HG02938 (cell line): ENCODE measurements around the gene MS4A10.
"Not testable (repeated sequence)": the region's sequence is repeated elsewhere in the genome, so short reads cannot be mapped to it uniquely, and the experiment has no call there.

Experiments
- ATAC-seq: cut with Tn5 transposase; IDR thresholded peaks from one replicate; pipeline ENCODE4 v1.9.1; 2021; ENCODE audit warnings: mild to moderate bottlenecking, moderate library complexity; ENCODE audit not compliant: unreplicated experiment

MS4A10 gene

GRCh38 chr11:60821827-60822599 is 36.9 kb downstream of the MS4A10 start:
- ATAC-seq = no peak

GRCh38 chr11:60823745-60824306 is 38.7 kb downstream of the MS4A10 start:
- ATAC-seq = not testable (repeated sequence)

- no peak for ATAC-seq
These were observed 40.0 kb downstream of the MS4A10 start for GRCh38 chr11:60825118-60825517.

- ATAC-seq = no peak
These were observed 40.7 kb downstream of the MS4A10 start for GRCh38 chr11:60825790-60826189.

GRCh38 chr11:60830478-60831142 is 45.5 kb downstream of the MS4A10 start:
- no peak for ATAC-seq

GRCh38 chr11:60831143-60831500 is 46.0 kb downstream of the MS4A10 start:
- ATAC-seq = no peak

GRCh38 chr11:60831501-60832079 is 46.5 kb downstream of the MS4A10 start:
- no peak for ATAC-seq

- ATAC-seq = no peak
These were observed 49.8 kb downstream of the MS4A10 start for GRCh38 chr11:60834742-60835533.

- no peak for ATAC-seq
These were observed 50.4 kb downstream of the MS4A10 start for GRCh38 chr11:60835534-60835846.

- no peak for ATAC-seq
These were observed 51.9 kb downstream of the MS4A10 start for GRCh38 chr11:60836866-60837515.

- no peak for ATAC-seq
These were observed 53.0 kb downstream of the MS4A10 start for GRCh38 chr11:60838132-60838531.

- no peak for ATAC-seq
These were observed 55.6 kb downstream of the MS4A10 start for GRCh38 chr11:60840470-60841430.

GRCh38 chr11:60841797-60842667 is 56.9 kb downstream of the MS4A10 start, which contains the start of gene CCDC86:
CCDC86 (plus strand) TSS chr11:60842113; CDS start chr11:60842125, 12 bp downstream.
- ATAC-seq = peak; percentile 72

GRCh38 chr11:60842668-60843600 is 57.8 kb downstream of the MS4A10 start:
- ATAC-seq = no peak

- no peak for ATAC-seq
These were observed 59.1 kb downstream of the MS4A10 start for GRCh38 chr11:60844045-60844869.

GRCh38 chr11:60844870-60845221 is 59.7 kb downstream of the MS4A10 start:
- ATAC-seq = no peak

GRCh38 chr11:60845338-60845737 is 60.2 kb downstream of the MS4A10 start:
- no peak for ATAC-seq
